K562 (cell line): ENCODE measurements around the gene NVL.

Experiments used
- ARID3B ChIP-seq: fragments of 250-450 bp; sonication (Bioruptor Pico); IDR thresholded peaks from 2 replicates; pipeline ENCODE4 v1.4.0; 2020; ENCODE audit warnings: borderline replicate concordance
- CBX8 ChIP-seq: fragments of 200-600 bp; sonication (generic); IDR thresholded peaks from 2 replicates; pipeline ENCODE4 v1.6.1; 2012; ENCODE audit warnings: borderline replicate concordance, mixed run types, low read depth, mild to moderate bottlenecking, moderate library complexity, mixed read lengths, low read length, control low read depth, inconsistent platforms; ENCODE audit not compliant: poor library complexity, severe bottlenecking; ENCODE audit errors: extremely low read depth
- EGR1 ChIP-seq: fragments of 450-650 bp; conservative IDR thresholded peaks from 2 replicates; pipeline ENCODE4 v1.6.1; 2017; ENCODE audit warnings: mild to moderate bottlenecking
- ELF1 ChIP-seq: fragments of 200-800 bp; sonication (Bioruptor generic); IDR thresholded peaks from 2 replicates; pipeline ENCODE4 v1.6.1; 2016; ENCODE audit warnings: missing genetic modification characterization, missing compliant biosample characterization
- GABPB1 ChIP-seq: sonication (generic); formaldehyde crosslinking; IDR thresholded peaks from 2 replicates; pipeline ENCODE4 v1.8.0; 2022; ENCODE audit warnings: mild to moderate bottlenecking, missing genetic modification reagents
- JUN ChIP-seq, 2 experiments: sonication (generic) in 1 of 2; formaldehyde crosslinking in 1 of 2; IDR thresholded peaks; 2 replicates each; pipeline versions ENCODE4 v1.6.1 to v1.8.0; 2012 to 2022; ENCODE audit warnings: borderline replicate concordance in 2 of 2, mild to moderate bottlenecking in 2 of 2, improper control_type of control experiment in 1 of 2, low read depth in 1 of 2, low read length in 1 of 2, missing genetic modification reagents in 1 of 2
- RBBP5 ChIP-seq: fragments of 200-600 bp; sonication (generic); IDR thresholded peaks from 2 replicates; pipeline ENCODE4 v1.6.1; 2012; ENCODE audit warnings: borderline replicate concordance, mild to moderate bottlenecking, low read length, control low read depth, inconsistent platforms; ENCODE audit not compliant: insufficient read depth, poor library complexity, severe bottlenecking
- SAFB2 ChIP-seq: fragments of 200-400 bp; formaldehyde crosslinking; IDR thresholded peaks from 2 replicates; pipeline ENCODE4 v1.6.1; 2018; ENCODE audit warnings: borderline replicate concordance, low read length, low read depth, moderate library complexity; ENCODE audit not compliant: severe bottlenecking
- ZBTB43 ChIP-seq: sonication (generic); formaldehyde crosslinking; IDR thresholded peaks from 2 replicates; pipeline ENCODE4 v1.8.0; 2023; ENCODE audit warnings: mild to moderate bottlenecking, missing genetic modification reagents
- ZNF124 ChIP-seq: sonication (generic); formaldehyde crosslinking; IDR thresholded peaks from 2 replicates; pipeline ENCODE4 v1.8.1; 2022; ENCODE audit warnings: missing genetic modification reagents
- ZZZ3 ChIP-seq: fragments of 450-650 bp; IDR thresholded peaks from 2 replicates; pipeline ENCODE4 v1.6.1; 2016; ENCODE audit warnings: antibody characterized with exemption, mild to moderate bottlenecking, moderate library complexity
- TF ChIP-seq, protein P1 (sequence below), 2 experiments: fragments of 450-650 bp; formaldehyde crosslinking in 1 of 2; IDR thresholded peaks; 2 replicates each; pipeline versions ENCODE4 v1.4.0 to v1.6.1; 2014 to 2020; ENCODE audit warnings: mild to moderate bottlenecking in 2 of 2, borderline replicate concordance in 1 of 2, low read depth in 1 of 2
- TF ChIP-seq, protein P2 (sequence below): sonication (generic); formaldehyde crosslinking; IDR thresholded peaks from 2 replicates; pipeline ENCODE4 v1.8.0; 2022; ENCODE audit warnings: mild to moderate bottlenecking, missing genetic modification reagents, borderline replicate concordance
- TF ChIP-seq, protein P3 (sequence below), 3 experiments: IDR thresholded peaks in 2 of 3; conservative IDR thresholded peaks in 1 of 3; 2 replicates each; pipeline ENCODE4 v1.5.1; 2011 to 2012; ENCODE audit warnings: low read length in 3 of 3, mild to moderate bottlenecking in 3 of 3, control low read depth in 2 of 3, improper control_type of control experiment in 1 of 3, inconsistent platforms in 1 of 3, low read depth in 1 of 3, mixed read lengths in 1 of 3, moderate library complexity in 1 of 3; ENCODE audit not compliant: insufficient read depth in 2 of 3

GRCh38 chr1:224377676-224378006 is 47.7 kb upstream of the NVL start:
- TF ChIP-seq JUN (IDR thresholded peaks at IDR 0.05; ENCODE audit: borderline replicate concordance, low read depth, low read length) = no peak
- no peak for TF ChIP-seq JUN (CRISPR knock-in tag; IDR thresholded peaks at IDR 0.05; ENCODE audit: borderline replicate concordance)
- TF ChIP-seq, protein P1, sequence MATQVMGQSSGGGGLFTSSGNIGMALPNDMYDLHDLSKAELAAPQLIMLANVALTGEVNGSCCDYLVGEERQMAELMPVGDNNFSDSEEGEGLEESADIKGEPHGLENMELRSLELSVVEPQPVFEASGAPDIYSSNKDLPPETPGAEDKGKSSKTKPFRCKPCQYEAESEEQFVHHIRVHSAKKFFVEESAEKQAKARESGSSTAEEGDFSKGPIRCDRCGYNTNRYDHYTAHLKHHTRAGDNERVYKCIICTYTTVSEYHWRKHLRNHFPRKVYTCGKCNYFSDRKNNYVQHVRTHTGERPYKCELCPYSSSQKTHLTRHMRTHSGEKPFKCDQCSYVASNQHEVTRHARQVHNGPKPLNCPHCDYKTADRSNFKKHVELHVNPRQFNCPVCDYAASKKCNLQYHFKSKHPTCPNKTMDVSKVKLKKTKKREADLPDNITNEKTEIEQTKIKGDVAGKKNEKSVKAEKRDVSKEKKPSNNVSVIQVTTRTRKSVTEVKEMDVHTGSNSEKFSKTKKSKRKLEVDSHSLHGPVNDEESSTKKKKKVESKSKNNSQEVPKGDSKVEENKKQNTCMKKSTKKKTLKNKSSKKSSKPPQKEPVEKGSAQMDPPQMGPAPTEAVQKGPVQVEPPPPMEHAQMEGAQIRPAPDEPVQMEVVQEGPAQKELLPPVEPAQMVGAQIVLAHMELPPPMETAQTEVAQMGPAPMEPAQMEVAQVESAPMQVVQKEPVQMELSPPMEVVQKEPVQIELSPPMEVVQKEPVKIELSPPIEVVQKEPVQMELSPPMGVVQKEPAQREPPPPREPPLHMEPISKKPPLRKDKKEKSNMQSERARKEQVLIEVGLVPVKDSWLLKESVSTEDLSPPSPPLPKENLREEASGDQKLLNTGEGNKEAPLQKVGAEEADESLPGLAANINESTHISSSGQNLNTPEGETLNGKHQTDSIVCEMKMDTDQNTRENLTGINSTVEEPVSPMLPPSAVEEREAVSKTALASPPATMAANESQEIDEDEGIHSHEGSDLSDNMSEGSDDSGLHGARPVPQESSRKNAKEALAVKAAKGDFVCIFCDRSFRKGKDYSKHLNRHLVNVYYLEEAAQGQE (IDR thresholded peaks at IDR 0.05; ENCODE audit: borderline replicate concordance) = no peak
- TF ChIP-seq, protein P1 (CRISPR knock-in tag; IDR thresholded peaks at IDR 0.05; ENCODE audit: low read depth) = no peak
- TF ChIP-seq, protein P2, sequence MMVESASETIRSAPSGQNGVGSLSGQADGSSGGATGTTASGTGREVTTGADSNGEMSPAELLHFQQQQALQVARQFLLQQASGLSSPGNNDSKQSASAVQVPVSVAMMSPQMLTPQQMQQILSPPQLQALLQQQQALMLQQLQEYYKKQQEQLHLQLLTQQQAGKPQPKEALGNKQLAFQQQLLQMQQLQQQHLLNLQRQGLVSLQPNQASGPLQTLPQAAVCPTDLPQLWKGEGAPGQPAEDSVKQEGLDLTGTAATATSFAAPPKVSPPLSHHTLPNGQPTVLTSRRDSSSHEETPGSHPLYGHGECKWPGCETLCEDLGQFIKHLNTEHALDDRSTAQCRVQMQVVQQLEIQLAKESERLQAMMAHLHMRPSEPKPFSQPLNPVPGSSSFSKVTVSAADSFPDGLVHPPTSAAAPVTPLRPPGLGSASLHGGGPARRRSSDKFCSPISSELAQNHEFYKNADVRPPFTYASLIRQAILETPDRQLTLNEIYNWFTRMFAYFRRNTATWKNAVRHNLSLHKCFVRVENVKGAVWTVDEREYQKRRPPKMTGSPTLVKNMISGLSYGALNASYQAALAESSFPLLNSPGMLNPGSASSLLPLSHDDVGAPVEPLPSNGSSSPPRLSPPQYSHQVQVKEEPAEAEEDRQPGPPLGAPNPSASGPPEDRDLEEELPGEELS (CRISPR knock-in tag) = no peak
- no peak for TF ChIP-seq EGR1
- no peak for TF ChIP-seq ARID3B (CRISPR knock-in tag)
- TF ChIP-seq, protein P3, sequence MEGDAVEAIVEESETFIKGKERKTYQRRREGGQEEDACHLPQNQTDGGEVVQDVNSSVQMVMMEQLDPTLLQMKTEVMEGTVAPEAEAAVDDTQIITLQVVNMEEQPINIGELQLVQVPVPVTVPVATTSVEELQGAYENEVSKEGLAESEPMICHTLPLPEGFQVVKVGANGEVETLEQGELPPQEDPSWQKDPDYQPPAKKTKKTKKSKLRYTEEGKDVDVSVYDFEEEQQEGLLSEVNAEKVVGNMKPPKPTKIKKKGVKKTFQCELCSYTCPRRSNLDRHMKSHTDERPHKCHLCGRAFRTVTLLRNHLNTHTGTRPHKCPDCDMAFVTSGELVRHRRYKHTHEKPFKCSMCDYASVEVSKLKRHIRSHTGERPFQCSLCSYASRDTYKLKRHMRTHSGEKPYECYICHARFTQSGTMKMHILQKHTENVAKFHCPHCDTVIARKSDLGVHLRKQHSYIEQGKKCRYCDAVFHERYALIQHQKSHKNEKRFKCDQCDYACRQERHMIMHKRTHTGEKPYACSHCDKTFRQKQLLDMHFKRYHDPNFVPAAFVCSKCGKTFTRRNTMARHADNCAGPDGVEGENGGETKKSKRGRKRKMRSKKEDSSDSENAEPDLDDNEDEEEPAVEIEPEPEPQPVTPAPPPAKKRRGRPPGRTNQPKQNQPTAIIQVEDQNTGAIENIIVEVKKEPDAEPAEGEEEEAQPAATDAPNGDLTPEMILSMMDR (IDR thresholded peaks at IDR 0.05 in 2 of 3, conservative IDR thresholded peaks at IDR 0.05 in 1 of 3; ENCODE audit: insufficient read depth in 2 of 3, low read depth in 1 of 3, low read length in 3 of 3) = no peak
- TF ChIP-seq RBBP5 = no peak
- TF ChIP-seq ZNF124 (CRISPR knock-in tag) = no peak
- no peak for TF ChIP-seq CBX8
- TF ChIP-seq ZBTB43 (CRISPR knock-in tag) = no peak
- no peak for TF ChIP-seq ELF1 (tag)
- no peak for TF ChIP-seq ZZZ3
- no peak for TF ChIP-seq SAFB2
- TF ChIP-seq GABPB1 (CRISPR knock-in tag) = no peak
